KOPT-K1 (cell line): ENCODE data around the gene CHD5.
"Not testable (repeated sequence)": the region's sequence is repeated elsewhere in the genome, so short reads cannot be mapped to it uniquely, and the experiment has no call there.

ENCODE experiments used
- H3K27ac ChIP-seq: fragments of 200-600 bp; sonication (generic); 2 replicates; pipeline ENCODE4 v1.5.1; 2016; ENCODE audit warnings: antibody characterized with exemption, mild to moderate bottlenecking, low read depth, low read length; ENCODE audit not compliant: poor library complexity, severe bottlenecking
- H3K36me3 ChIP-seq: fragments of 200-600 bp; sonication (generic); 2 replicates; pipeline ENCODE4 v1.5.1; 2017; ENCODE audit warnings: antibody characterized with exemption, mild to moderate bottlenecking, low read length, moderate library complexity; ENCODE audit not compliant: insufficient read depth
- H3K9me3 ChIP-seq: fragments of 200-600 bp; sonication (generic); 2 replicates; pipeline ENCODE4 v1.5.1; 2017; ENCODE audit warnings: antibody characterized with exemption, low read length, mild to moderate bottlenecking; ENCODE audit not compliant: insufficient read depth, poor library complexity, severe bottlenecking

The CHD5 gene

GRCh38 chr1:6068932-6069331, 111.2 kb downstream of the CHD5 start:
- H3K27ac ChIP-seq: no peak overlapping the region

DNA sequence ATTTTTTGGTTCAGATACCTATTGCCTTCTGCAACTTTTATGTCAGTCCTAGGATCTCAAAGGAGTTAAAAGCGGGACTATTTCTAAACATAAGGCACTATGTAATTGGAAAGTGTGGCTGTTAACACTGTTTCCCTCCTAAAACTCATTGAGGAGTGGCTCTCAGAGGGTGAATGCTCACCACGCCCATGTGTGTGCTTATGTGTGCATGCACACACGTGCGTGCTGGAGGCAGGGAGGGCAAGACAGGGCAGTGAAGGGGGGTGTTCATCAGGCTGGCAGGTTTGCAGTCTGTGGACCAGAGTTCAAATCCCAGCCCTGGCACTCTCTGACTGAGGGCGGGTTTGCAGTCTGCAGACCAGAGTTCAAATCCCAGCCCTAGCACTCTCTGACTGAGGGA, 112.0 kb downstream of the CHD5 start:
- Histone ChIP-seq H3K27ac (no peak overlapping the region), H3K36me3 (peaks cover 97% of the 10 kb centered on the region), H3K9me3 (no peaks in the 10 kb centered on the region)

More at GRCh38 chr1:6068932-6069331, 111.2 kb downstream of the CHD5 start:
- H3K36me3 ChIP-seq: peaks cover 100% of the 10 kb centered on the region
- no peaks in the 10 kb centered on the region for H3K9me3 ChIP-seq

GRCh38 chr1:6066680-6067079, 113.4 kb downstream of the CHD5 start:
- H3K9me3 ChIP-seq: no peaks in the 10 kb centered on the region
- H3K27ac ChIP-seq: no peak overlapping the region
- peaks cover 89% of the 10 kb centered on the region for H3K36me3 ChIP-seq

GRCh38 chr1:6065093-6065858, 114.8 kb downstream of the CHD5 start:
- H3K9me3 ChIP-seq: no peaks in the 10 kb centered on the region
- no peak overlapping the region for H3K27ac ChIP-seq
- H3K36me3 ChIP-seq: peaks cover 88% of the 10 kb centered on the region

GRCh38 chr1:6063532-6064053, 116.5 kb downstream of the CHD5 start:
- H3K9me3 ChIP-seq, H3K27ac ChIP-seq: not testable (repeated sequence)
- H3K36me3 ChIP-seq: peaks cover 88% of the 10 kb centered on the region

DNA sequence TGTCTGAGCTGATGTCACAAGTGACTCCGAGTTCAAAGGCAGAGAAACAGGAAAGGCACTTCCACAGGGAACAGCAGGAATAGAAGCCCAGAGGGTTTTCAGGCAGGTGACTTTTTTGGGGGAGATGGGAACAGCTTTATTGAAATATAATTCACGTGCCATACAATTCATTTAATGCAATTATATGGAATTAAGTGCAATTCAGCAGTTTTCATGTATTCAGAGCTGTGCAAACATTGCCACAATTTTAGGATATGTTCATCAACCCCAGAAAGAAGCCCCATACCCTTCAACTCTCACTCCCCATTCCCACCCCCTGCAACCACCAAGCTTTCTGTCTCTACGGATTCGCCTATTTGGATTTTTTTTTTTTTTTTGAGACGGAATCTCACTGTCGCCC, 117.5 kb downstream of the CHD5 start:
- Histone ChIP-seq H3K27ac (no peak overlapping the region), H3K9me3 (no peaks in the 10 kb centered on the region), H3K36me3 (peaks cover 88% of the 10 kb centered on the region)

DNA sequence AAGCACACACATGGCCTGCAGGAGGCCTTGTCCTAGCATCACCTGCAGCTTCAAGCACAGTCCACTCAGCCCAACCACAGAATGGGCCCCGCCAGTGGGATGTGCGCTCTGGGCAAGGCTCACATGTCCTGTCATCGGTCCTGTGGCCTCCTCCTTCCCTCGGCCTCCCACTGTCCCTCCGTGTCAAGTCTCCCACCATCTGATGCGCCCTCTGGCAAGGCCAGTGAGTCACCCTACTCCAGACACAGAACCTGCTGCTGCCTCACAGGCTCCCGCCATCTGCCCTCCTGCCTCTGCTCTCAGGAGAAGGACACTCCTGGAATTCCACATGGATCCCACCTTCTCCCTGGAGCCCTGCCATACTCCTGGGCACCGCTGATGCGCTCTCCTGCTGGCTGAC, 120.3 kb downstream of the CHD5 start:
- no peak overlapping the region for H3K27ac ChIP-seq
- H3K9me3 ChIP-seq: no peaks in the 10 kb centered on the region
- peaks cover 86% of the 10 kb centered on the region for H3K36me3 ChIP-seq

- no peaks in the 10 kb centered on the region for H3K9me3 ChIP-seq
Measured at GRCh38 chr1:6057170-6057845, 122.8 kb downstream of the CHD5 start.

DNA sequence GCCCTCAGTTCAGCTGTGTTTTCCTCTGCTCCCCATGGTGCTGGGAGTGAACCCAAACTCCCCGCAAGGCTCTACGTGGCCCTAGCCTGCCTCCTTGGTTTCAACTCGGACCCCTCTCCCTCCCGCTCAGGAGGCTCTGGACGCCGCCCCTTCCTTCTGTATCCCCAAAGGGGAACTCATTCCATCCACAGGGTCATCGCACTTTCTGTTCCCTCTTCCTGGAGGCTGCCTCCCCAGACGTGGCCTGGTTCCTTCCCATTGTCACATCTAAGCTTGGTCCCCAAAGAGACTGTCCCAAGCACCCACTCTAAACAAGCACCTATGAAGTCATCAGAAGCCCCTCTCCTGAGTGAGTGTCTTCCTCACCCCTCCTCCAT, 123.6 kb downstream of the CHD5 start:
- no peaks in the 10 kb centered on the region for H3K9me3 ChIP-seq
- H3K27ac ChIP-seq: no peak overlapping the region
- peaks cover 94% of the 10 kb centered on the region for H3K36me3 ChIP-seq

More at GRCh38 chr1:6057170-6057845, 122.8 kb downstream of the CHD5 start:
- H3K36me3 ChIP-seq: peaks cover 89% of the 10 kb centered on the region
- no peak overlapping the region for H3K27ac ChIP-seq

DNA sequence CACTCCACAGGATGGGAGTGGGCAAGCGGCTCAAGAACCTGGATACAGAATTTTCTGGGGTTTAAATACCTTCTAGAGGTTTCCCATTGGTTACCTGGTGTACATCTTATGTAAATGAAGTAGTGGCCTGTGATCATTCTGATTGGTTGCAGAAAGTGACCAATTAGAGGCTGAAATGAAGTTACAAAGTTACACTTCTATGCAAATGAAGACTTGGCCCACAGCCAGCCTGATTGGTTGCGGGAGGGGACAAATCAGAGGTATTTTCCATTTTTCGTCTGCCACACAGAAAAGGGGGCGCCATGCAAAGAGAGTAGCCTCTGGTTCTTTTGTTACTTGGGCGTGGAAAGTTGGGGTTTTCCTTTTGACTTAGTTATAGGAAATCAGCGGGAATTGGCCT, 125.5 kb downstream of the CHD5 start:
- Histone ChIP-seq H3K27ac (no peak overlapping the region), H3K36me3 (peaks cover 94% of the 10 kb centered on the region), H3K9me3 (no peaks in the 10 kb centered on the region)

DNA sequence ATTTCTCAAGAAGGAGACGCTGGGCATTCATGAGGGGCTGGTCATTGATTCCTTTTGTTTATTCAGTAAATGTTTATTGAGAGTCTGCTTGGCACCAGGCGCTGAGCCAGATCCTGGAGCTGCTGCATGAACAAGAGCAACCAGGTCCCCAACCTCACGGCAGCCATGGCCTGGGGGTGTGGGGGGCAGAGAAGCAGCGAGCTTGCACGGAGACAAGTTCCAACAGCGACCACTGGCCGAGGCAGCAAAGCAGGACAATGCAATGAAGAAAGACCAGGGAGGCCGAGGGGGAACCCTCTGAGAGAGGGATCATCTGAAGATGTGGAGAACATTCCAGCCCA, 126.9 kb downstream of the CHD5 start:
- H3K9me3 ChIP-seq: no peaks in the 10 kb centered on the region
- H3K27ac ChIP-seq: no peak overlapping the region
- H3K36me3 ChIP-seq: peaks cover 94% of the 10 kb centered on the region

GRCh38 chr1:6052543-6053205, 127.4 kb downstream of the CHD5 start:
- Histone ChIP-seq H3K27ac (no peak overlapping the region), H3K9me3 (no peaks in the 10 kb centered on the region)

More at GRCh38 chr1:6052543-6053205, 127.4 kb downstream of the CHD5 start:
- H3K36me3 ChIP-seq: peaks cover 94% of the 10 kb centered on the region
